Astrocyte of the spinal cord (primary cell): ENCODE measurements around the gene COA1.

Source experiments
- DNase-seq: peaks from one replicate; pipeline ENCODE4 v3.0.0; 2011; ENCODE audit warnings: low read depth, low spot score
- H3K4me3 ChIP-seq: 2 replicates; pipeline ENCODE4 v1.5.1; 2011; ENCODE audit warnings: low read depth, mild to moderate bottlenecking, low read length, moderate library complexity
- CTCF ChIP-seq: IDR thresholded peaks from 2 replicates; pipeline ENCODE4 v1.5.1; 2012; ENCODE audit warnings: low read depth, mild to moderate bottlenecking, low read length, inconsistent platforms
- in situ Hi-C: cut with HindIII; loops from 2 replicates; pipeline ENCODE4 v1.10.0; 2017; ENCODE audit warnings: low sequenced_read_pairs

Gene COA1

DNA sequence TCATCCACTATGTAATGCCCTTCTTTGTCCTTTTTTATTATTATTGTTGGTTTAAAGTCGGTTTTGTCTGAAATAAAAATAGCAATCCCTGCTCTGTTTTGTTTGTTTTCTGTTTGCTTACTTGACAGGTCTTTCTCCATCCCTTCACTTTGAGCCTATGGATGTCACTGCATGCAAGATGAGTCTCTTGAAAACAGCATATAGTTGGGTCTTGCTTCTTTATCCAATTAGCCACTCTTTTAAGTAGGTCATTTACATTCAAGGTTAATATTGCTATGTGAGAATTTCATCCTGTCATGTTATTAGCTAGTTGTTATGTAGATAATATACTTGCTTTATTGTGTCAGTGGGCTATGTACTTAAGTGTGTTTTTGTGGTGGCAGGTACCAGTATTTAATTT lies 25.8 kb downstream of the COA1 start:
- in situ Hi-C loops: no loop called here
- no peak overlapping the region for H3K4me3 ChIP-seq
- TF ChIP-seq CTCF: no peak
- DNase-seq: no peak

DNA sequence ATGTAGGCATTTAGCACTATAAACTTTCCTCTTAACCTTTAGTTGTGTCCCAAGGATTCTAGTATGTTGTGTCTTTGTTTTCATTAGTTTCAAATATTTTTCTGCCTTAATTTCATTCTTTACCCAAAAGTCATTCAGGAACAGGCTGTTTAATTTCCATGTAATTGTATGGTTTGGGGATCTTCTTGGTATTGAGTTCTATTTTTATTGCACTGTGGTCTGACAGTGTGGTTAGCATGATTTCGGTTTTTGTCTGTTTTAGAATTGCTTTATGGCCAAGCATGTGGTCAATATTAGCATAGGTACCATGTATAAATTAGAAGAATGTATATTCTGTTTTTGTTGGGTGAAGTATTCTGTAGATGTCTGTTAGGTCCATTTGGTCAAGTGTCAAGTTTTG lies 26.3 kb downstream of the COA1 start:
- H3K4me3 ChIP-seq: no peak overlapping the region
- in situ Hi-C loops: no loop called here
- no peak for DNase-seq
- no peak for TF ChIP-seq CTCF

- no peak for TF ChIP-seq CTCF
- DNase-seq: no peak
- in situ Hi-C loops: no loop called here
- no peak overlapping the region for H3K4me3 ChIP-seq
Observed at GRCh38 chr7:43701929-43702328, 27.4 kb downstream of the COA1 start.

- no peak for DNase-seq
- no peak for TF ChIP-seq CTCF
- no peak overlapping the region for H3K4me3 ChIP-seq
- in situ Hi-C loops: no loop called here
Observed at GRCh38 chr7:43701500-43701854, 27.8 kb downstream of the COA1 start.

DNA sequence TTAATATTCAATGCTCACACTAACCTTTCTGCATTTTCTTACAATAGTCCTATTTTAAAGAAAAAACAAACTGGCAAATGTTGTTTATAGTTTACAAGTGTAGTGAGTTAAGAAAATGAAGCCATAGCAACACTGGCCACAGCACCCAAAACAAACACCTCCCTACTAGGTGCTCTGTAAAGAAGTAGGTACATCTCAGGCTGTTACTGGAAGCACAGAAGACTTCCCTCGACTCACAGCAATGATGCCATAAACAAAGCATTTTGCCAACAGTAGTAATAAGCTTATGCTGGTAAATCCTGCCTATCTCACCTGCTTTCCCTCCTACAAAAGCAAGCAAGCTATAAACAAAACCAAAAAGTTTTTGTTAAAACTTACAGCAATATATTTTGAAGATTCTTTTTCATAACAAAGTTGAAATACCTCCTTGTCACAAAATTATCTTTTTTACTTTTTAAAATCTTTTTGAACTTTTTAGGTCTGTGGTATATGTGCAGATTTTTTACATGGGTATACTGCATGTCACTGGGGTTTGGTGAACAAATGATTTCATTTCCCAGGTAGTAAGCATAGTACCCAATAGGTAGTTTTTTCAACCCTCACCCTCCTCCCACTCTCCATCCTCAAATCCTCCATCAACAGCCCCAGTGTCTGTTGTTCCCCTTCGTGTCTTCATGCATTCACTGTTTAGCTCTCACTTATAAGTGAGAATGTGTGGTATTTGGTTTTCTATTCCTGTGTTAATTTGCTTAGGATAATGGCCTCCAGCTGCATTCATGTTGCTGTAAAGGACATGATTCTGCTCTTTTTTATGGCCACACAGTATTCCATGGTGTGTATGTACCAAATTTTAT lies 28.4 kb downstream of the COA1 start:
- in situ Hi-C loops: no loop called here
- no peak for TF ChIP-seq CTCF
- peak; percentile 15 for DNase-seq
- H3K4me3 ChIP-seq: no peak overlapping the region

GRCh38 chr7:43700059-43700501 lies 29.2 kb downstream of the COA1 start:
- in situ Hi-C loops: no loop called here
- peak; percentile 41 for TF ChIP-seq CTCF
- H3K4me3 ChIP-seq: no peak overlapping the region
- DNase-seq: peak; percentile 82
